H1 (cell line): ENCODE results near the gene SLC16A8. TPM values are rescaled to one million over a fixed set of nuclear protein-coding genes. Genes with fewer than 3 reads are reported as not detected.

Experiments
- CTCF ChIA-PET: fragments of 300-600 bp; sonication (Branson Sonifier 250); formaldehyde crosslinking; loops from one replicate; lab custom pipeline; 2021; ENCODE audit not compliant: partially characterized antibody; lab: Charles Lee
- POLR2A ChIA-PET: fragments of 300-600 bp; sonication (Branson Sonifier 250); formaldehyde crosslinking; loops from one replicate; lab custom pipeline; 2021; ENCODE audit warnings: inconsistent platforms; ENCODE audit not compliant: partially characterized antibody; lab: Charles Lee
- DNase-seq, 2 experiments: peaks; one replicate each; pipeline versions ENCODE4 v3.0.0 to v3.0.0-alpha.2; 2010 to 2022; ENCODE audit warnings: low spot score in 2 of 2, low read depth in 1 of 2, mixed read lengths in 1 of 2
- FAIRE-seq: peaks from 2 replicates; lab custom pipeline; 2011; peaks lifted over from hg19 to GRCh38; lab: Jason Lieb, UNC
- H2AFZ ChIP-seq: 2 replicates; pipeline ENCODE4 v1.8.1; 2012; ENCODE audit warnings: low read length, inconsistent platforms
- H2AK5ac ChIP-seq: 2 replicates; pipeline ENCODE4 v1.6.1; 2013; ENCODE audit warnings: low read depth, low read length
- H2BK120ac ChIP-seq: replicated peaks from 2 replicates; pipeline ENCODE3; 2013; ENCODE audit warnings: low read depth, low read length, inconsistent platforms
- H2BK12ac ChIP-seq: 2 replicates; pipeline ENCODE4 v1.6.1; 2013; ENCODE audit warnings: low read depth, low read length
- H2BK15ac ChIP-seq: 2 replicates; pipeline ENCODE4 v1.6.1; 2013; ENCODE audit warnings: low read length
- H2BK20ac ChIP-seq: 2 replicates; pipeline ENCODE4 v1.6.1; 2013; ENCODE audit warnings: low read length
- H2BK5ac ChIP-seq: 2 replicates; pipeline ENCODE4 v1.6.1; 2013; ENCODE audit warnings: low read depth, low read length
- H3K14ac ChIP-seq: 2 replicates; pipeline ENCODE4 v1.6.1; 2013; ENCODE audit warnings: inconsistent platforms; ENCODE audit not compliant: insufficient read length
- H3K18ac ChIP-seq: 2 replicates; pipeline ENCODE4 v1.6.1; 2013; ENCODE audit warnings: low read length; ENCODE audit errors: extremely low read depth
- H3K23ac ChIP-seq: 2 replicates; pipeline ENCODE4 v1.6.1; 2013; ENCODE audit warnings: inconsistent platforms; ENCODE audit not compliant: insufficient read length
- H3K23me2 ChIP-seq: 2 replicates; pipeline ENCODE4 v1.6.1; 2013; ENCODE audit warnings: low read depth, low read length
- H3K27ac ChIP-seq: 2 replicates; pipeline ENCODE4 v1.6.1; 2011; ENCODE audit warnings: low read depth, low read length, inconsistent platforms
- H3K27me3 ChIP-seq, 4 experiments: replicated peaks in 1 of 4; 1 replicate in 1 of 4; 2 replicates in 3 of 4; pipeline versions ENCODE4 v1.6.1 to v1.8.1; 2011 to 2013; ENCODE audit warnings: low read length in 3 of 4, mild to moderate bottlenecking in 3 of 4, inconsistent platforms in 2 of 4, mixed read lengths in 2 of 4, moderate library complexity in 1 of 4; ENCODE audit not compliant: control insufficient read depth in 3 of 4, insufficient read depth in 3 of 4; ENCODE audit errors: extremely low read depth in 1 of 4
- H3K36me3 ChIP-seq, 4 experiments: 2 replicates each; pipeline versions ENCODE4 v1.6.1 to v1.8.1; 2011 to 2013; ENCODE audit warnings: mild to moderate bottlenecking in 4 of 4, low read length in 3 of 4, moderate library complexity in 2 of 4, control low read depth in 1 of 4, inconsistent platforms in 1 of 4; ENCODE audit not compliant: insufficient read depth in 4 of 4, control insufficient read depth in 2 of 4
- H3K4ac ChIP-seq: replicated peaks from 2 replicates; pipeline ENCODE3; 2013; ENCODE audit warnings: low read length, low read depth, mixed read lengths, inconsistent platforms; ENCODE audit not compliant: insufficient read length
- H3K4me1 ChIP-seq, 4 experiments: replicated peaks in 1 of 4; 1 replicate in 1 of 4; 2 replicates in 3 of 4; pipeline versions ENCODE4 v1.6.1 to v1.8.1; 2011 to 2013; ENCODE audit warnings: low read length in 3 of 4, inconsistent platforms in 2 of 4, mixed read lengths in 1 of 4; ENCODE audit not compliant: insufficient read depth in 4 of 4, control insufficient read depth in 3 of 4
- H3K4me2 ChIP-seq, 2 experiments: 2 replicates each; pipeline versions ENCODE4 v1.6.1 to v1.8.1; 2011 to 2013; ENCODE audit warnings: low read depth in 2 of 2, low read length in 2 of 2, control low read depth in 1 of 2, inconsistent platforms in 1 of 2, mild to moderate bottlenecking in 1 of 2; ENCODE audit not compliant: insufficient read depth in 1 of 2
- H3K4me3 ChIP-seq, 4 experiments: fragments of 200-600, 300-600 bp in 1 of 4; sonication (generic), shearing (Covaris generic), sonication (Bioruptor Twin) in 1 of 4; 2 replicates each; pipeline versions ENCODE4 v1.5.1 to v1.8.1; 2011 to 2016; ENCODE audit warnings: low read length in 4 of 4, low read depth in 3 of 4, control low read depth in 2 of 4, inconsistent platforms in 2 of 4, mild to moderate bottlenecking in 2 of 4, mixed read lengths in 1 of 4, moderate library complexity in 1 of 4; ENCODE audit not compliant: insufficient read depth in 2 of 4; ENCODE audit errors: extremely low read depth in 1 of 4
- H3K56ac ChIP-seq: replicated peaks from 2 replicates; pipeline ENCODE3; 2013; ENCODE audit warnings: low read depth, mild to moderate bottlenecking, mixed read lengths, low read length, inconsistent platforms; ENCODE audit not compliant: insufficient read length
- H3K79me1 ChIP-seq: 2 replicates; pipeline ENCODE4 v1.6.1; 2013; ENCODE audit warnings: low read depth, low read length, control low read depth
- H3K79me2 ChIP-seq, 2 experiments: 2 replicates each; pipeline versions ENCODE4 v1.6.1 to v1.8.1; 2012 to 2013; ENCODE audit warnings: low read length in 2 of 2, mild to moderate bottlenecking in 2 of 2, inconsistent platforms in 1 of 2; ENCODE audit not compliant: insufficient read depth in 2 of 2, control insufficient read depth in 1 of 2
- H3K9ac ChIP-seq, 4 experiments: replicated peaks in 1 of 4; 1 replicate in 1 of 4; 2 replicates in 3 of 4; pipeline versions ENCODE4 v1.6.1 to v1.8.1; 2011 to 2013; ENCODE audit warnings: low read depth in 3 of 4, low read length in 3 of 4, control low read depth in 2 of 4, mild to moderate bottlenecking in 2 of 4, moderate library complexity in 2 of 4, inconsistent platforms in 1 of 4; ENCODE audit errors: extremely low read depth in 1 of 4
- H3K9me3 ChIP-seq, 2 experiments: 2 replicates each; pipeline versions ENCODE4 v1.6.1 to v1.8.1; 2012 to 2013; ENCODE audit warnings: mild to moderate bottlenecking in 2 of 2, moderate library complexity in 2 of 2, control low read depth in 1 of 2, inconsistent platforms in 1 of 2, low read depth in 1 of 2, low read length in 1 of 2, mixed read lengths in 1 of 2; ENCODE audit not compliant: insufficient read depth in 2 of 2
- H4K20me1 ChIP-seq, 2 experiments: replicated peaks in 1 of 2; 2 replicates each; pipeline versions ENCODE3 to v1.8.1; 2011 to 2013; ENCODE audit warnings: inconsistent platforms in 2 of 2, low read length in 2 of 2, mild to moderate bottlenecking in 1 of 2; ENCODE audit not compliant: insufficient read depth in 2 of 2, control insufficient read depth in 1 of 2
- H4K5ac ChIP-seq: 2 replicates; pipeline ENCODE4 v1.6.1; 2013; ENCODE audit warnings: low read length, low read depth, mixed read lengths, inconsistent platforms; ENCODE audit not compliant: insufficient read length
- H4K8ac ChIP-seq: 2 replicates; pipeline ENCODE4 v1.8.0; 2013; ENCODE audit warnings: mild to moderate bottlenecking, moderate library complexity, low read length, inconsistent platforms; ENCODE audit not compliant: insufficient read depth; ENCODE audit errors: extremely low read depth
- H4K91ac ChIP-seq: replicated peaks from 2 replicates; pipeline ENCODE3; 2013; ENCODE audit warnings: low read length, mixed read lengths, inconsistent platforms; ENCODE audit not compliant: insufficient read length
- ASH2L ChIP-seq: fragments of 200-600, 300-600 bp; sonication (generic); IDR thresholded peaks from one replicate; pipeline ENCODE4 v1.7.1; 2017; ENCODE audit warnings: low read length
- CBX5 ChIP-seq: fragments of 300-800, 300-1000 bp; sonication (generic); IDR thresholded peaks from 2 replicates; pipeline ENCODE4 v1.7.1; 2016; ENCODE audit warnings: antibody characterized with exemption, low read length, low read depth
- CBX8 ChIP-seq: fragments of 300-800, 300-1000 bp; sonication (generic); IDR thresholded peaks from 2 replicates; pipeline ENCODE4 v1.7.1; 2016; ENCODE audit warnings: low read depth, low read length, borderline replicate concordance
- CHD1 ChIP-seq: IDR thresholded peaks from 2 replicates; pipeline ENCODE4 v1.6.1; 2012; ENCODE audit warnings: low read depth, low read length, improper control_type of control experiment
- EZH2 ChIP-seq: fragments of 200-600 bp; sonication (generic); IDR thresholded peaks from 2 replicates; pipeline ENCODE4 v1.7.1; 2012; ENCODE audit warnings: low read depth, mild to moderate bottlenecking, moderate library complexity, low read length, inconsistent platforms; ENCODE audit not compliant: severe bottlenecking
- GABPA ChIP-seq: IDR thresholded peaks from 2 replicates; pipeline ENCODE4 v1.6.1; 2011; ENCODE audit warnings: mild to moderate bottlenecking, low read length, moderate library complexity, borderline replicate concordance; ENCODE audit not compliant: insufficient read depth
- JUND ChIP-seq: IDR thresholded peaks from 2 replicates; pipeline ENCODE4 v1.6.1; 2011; ENCODE audit warnings: mild to moderate bottlenecking, improper control_type of control experiment, low read length
- KDM1A ChIP-seq: fragments of 200-600, 300-600 bp; sonication (generic); IDR thresholded peaks from 2 replicates; pipeline ENCODE4 v1.7.1; 2016; ENCODE audit warnings: mild to moderate bottlenecking, low read length, borderline replicate concordance
- PHF8 ChIP-seq: fragments of 200-600 bp; sonication (generic); conservative IDR thresholded peaks from 2 replicates; pipeline ENCODE4 v1.7.1; 2012; ENCODE audit warnings: low read depth, mild to moderate bottlenecking, inconsistent platforms, low read length, moderate library complexity
- RBBP5 ChIP-seq: IDR thresholded peaks from 2 replicates; pipeline ENCODE4 v1.7.1; 2012; ENCODE audit warnings: low read depth, mild to moderate bottlenecking, inconsistent platforms, low read length, moderate library complexity, borderline replicate concordance
- WGBS, 2 experiments: shearing (Covaris generic) in 1 of 2; methylation state at CpG; one replicate each; pipeline versions ENCODE4 v1.1.6 to v1.1.7; 2013 to 2015; ENCODE audit warnings: low lambda C conversion rate in 2 of 2, mixed read lengths in 2 of 2, inconsistent platforms in 1 of 2, low coverage in 1 of 2, missing lambda C conversion rate in 1 of 2; ENCODE audit not compliant: insufficient replicate concordance in 2 of 2, insufficient coverage in 1 of 2, insufficient read length in 1 of 2; ENCODE audit errors: extremely low coverage in 1 of 2, missing lambda C conversion rate in 1 of 2; 5-methylcytosine and 5-hydroxymethylcytosine counted together
- polyA plus RNA-seq, 7 experiments: library from polyadenylated mRNA; depleted of rRNA in 3 of 7; stranded (reverse) in 5 of 7; unstranded in 2 of 7; fragments of >200 nt in 5 of 7; fragments of 200-250 nt in 2 of 7; gene quantifications; 1 replicate in 5 of 7; 2 replicates in 1 of 7; 4 replicates in 1 of 7; pipeline versions ENCODE4 v1.2.1 to v1.2.3, GENCODE V29; 2011 to 2013; ENCODE audit warnings: missing spikeins in 2 of 7, mixed read lengths in 2 of 7
- total RNA-seq: library from RNA; stranded (reverse); fragmentation: NEBNext Ultra II Directional; extraction: Animal tissue kit (Norgen Biotek cat#: 25700); gene quantifications from 2 replicates; pipeline ENCODE4 v1.2.1, GENCODE V29; 2021

The SLC16A8 gene
- total and polyA plus RNA-seq, 2 of the 8 experiments (the other 6 are each of a cell fraction or from before 2014, with no cell fraction given), result 0.70 TPM; not detected in 1

DNA sequence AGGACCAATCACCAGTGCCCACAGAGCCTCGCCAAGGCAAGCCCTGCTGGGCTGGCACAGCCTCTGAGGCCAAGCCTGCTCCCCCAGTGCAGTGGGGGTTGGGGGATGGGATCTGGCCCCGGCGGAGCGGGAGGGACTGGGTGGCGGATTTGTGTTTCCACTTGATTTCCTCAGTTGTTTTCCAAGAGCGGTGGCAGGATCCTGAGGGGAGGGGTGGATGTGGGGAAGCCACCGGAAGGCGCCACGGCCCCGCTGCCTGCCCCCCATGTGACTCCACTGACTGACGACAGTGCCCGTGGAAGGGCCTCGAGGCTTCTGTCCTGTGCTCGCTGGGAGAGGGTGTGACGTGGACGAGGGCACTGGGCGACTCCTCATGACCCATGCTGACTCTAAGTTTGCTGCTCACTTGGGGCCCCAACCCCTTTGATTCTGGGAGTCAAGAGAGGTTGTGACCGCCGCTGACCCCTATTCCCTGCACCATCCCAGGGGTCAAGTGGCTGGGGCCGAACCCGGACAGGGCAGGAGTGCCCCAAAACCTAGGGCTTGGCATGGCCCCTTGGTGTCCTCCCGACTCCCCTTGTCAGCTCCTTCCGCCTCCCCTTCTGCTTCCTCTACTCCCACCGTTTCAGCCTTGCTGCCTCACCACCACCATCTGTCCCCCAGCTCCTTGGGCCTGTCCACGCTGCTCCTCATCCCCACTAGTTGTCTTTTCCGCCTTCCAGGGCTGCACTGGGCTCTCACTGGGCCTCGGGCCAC, 50.3 kb downstream of the SLC16A8 start:
- H3K4me1 ChIP-seq, result peaks cover 0 to 33% (median 22%) of the 10 kb centered on the region in 4 experiments; a peak in 6 of 7 replicates
- H3K14ac ChIP-seq, result no peak overlapping the region
- H2AK5ac ChIP-seq, result peak overlapping the region; percentile 69; the same call in 1 of the 2 replicates
- WGBS, 2 experiments, result 88% methylated on average over 24 of the region's 27 CpGs; no CpG with 5 or more reads in 1 of the 2 experiments
- peak overlapping the region; percentile 85 for H4K5ac ChIP-seq
- H3K9ac ChIP-seq, result peak overlapping the region in 2 of 4 experiments; percentile 20 to 21; a peak in 1 of 7 replicates
- H3K4me3 ChIP-seq, result peak overlapping the region in 1 of 4 experiments; percentile 19; a peak in 1 of 8 replicates
- H2BK12ac ChIP-seq, result peak overlapping the region; percentile 93
- peak overlapping the region; percentile 73 for H3K4ac ChIP-seq
- H2BK15ac ChIP-seq, result peak overlapping the region; percentile 36; the same call in 1 of the 2 replicates
- peak overlapping the region; percentile 51 for H3K56ac ChIP-seq
- peak overlapping the region; percentile 61; the same call in 1 of the 2 replicates for H3K27ac ChIP-seq
- ChIA-PET POLR2A (interaction anchor here (0.9 to 1.6 kb wide), 10 partner anchors 11 to 216 kb away, joined by 3 to 6 read pairs (median 4); partner anchors contain the start of gene PICK1), CTCF (interaction anchor here (0.7 to 2.6 kb wide), 11 partner anchors 16 to 65 kb away, joined by 3 to 15 read pairs (median 3); no protein-coding TSS in a partner anchor)
- no peaks in the 10 kb centered on the region for H3K79me2 ChIP-seq
- DNase-seq, result no peak
- no peaks in the 10 kb centered on the region; the same call in 1 of the 2 replicates for H3K23me2 ChIP-seq
- H2AFZ ChIP-seq, result no peak overlapping the region
- no peaks in the 10 kb centered on the region for H3K9me3 ChIP-seq
- peak overlapping the region; percentile 91 for H4K91ac ChIP-seq
- peak overlapping the region; percentile 85; the same call in 1 of the 2 replicates for H2BK5ac ChIP-seq
- H3K36me3 ChIP-seq, result no peaks in the 10 kb centered on the region
- H4K8ac ChIP-seq, result peak overlapping the region; percentile 90
- H3K23ac ChIP-seq, result no peak overlapping the region
- peak overlapping the region; percentile 32 to 33; a peak in 3 of 4 replicates for H3K4me2 ChIP-seq
- H3K18ac ChIP-seq, result peak overlapping the region; percentile 89
- peak overlapping the region; percentile 68 for H2BK20ac ChIP-seq
- TF ChIP-seq CBX8 (no peak), EZH2 (no peak), KDM1A (no peak), JUND (no peak), CHD1 (no peak), RBBP5 (no peak), GABPA (no peak), CBX5 (no peak), PHF8 (no peak), ASH2L (no peak)
- H3K79me1 ChIP-seq, result no peaks in the 10 kb centered on the region
- no peaks in the 10 kb centered on the region for H4K20me1 ChIP-seq
- peaks cover 0 to 4% (median under 1%) of the 10 kb centered on the region in 4 experiments; a peak in 1 of 7 replicates for H3K27me3 ChIP-seq
- no peak for FAIRE-seq
- H2BK120ac ChIP-seq, result peak overlapping the region; percentile 39
